ENCODE results near the gene PLEKHG3. TPM values are rescaled to one million over a fixed set of nuclear protein-coding genes. Genes with fewer than 3 reads are reported as not detected.

PLEKHG3 gene
- total and polyA plus RNA-seq, 10 of the 15 experiments (the other 5 are each of a cell fraction or from before 2014, with no cell fraction given) = 0.03 to 0.73 (median 0.07) TPM; not detected in 5

GRCh38 chr14:64701660-64702059, 2.6 kb upstream of the PLEKHG3 start (continued):
- TF ChIP-seq SRF (IDR thresholded peaks at IDR 0.05; ENCODE audit: low read depth in 2 of 2, low read length in 2 of 2) = no peak
- TF ChIP-seq ATF2 (IDR thresholded peaks at IDR 0.05; ENCODE audit: low read length) = no peak
- TF ChIP-seq ESRRA (IDR thresholded peaks at IDR 0.05; ENCODE audit: low read length) = no peak
- TF ChIP-seq FOXK2 (IDR thresholded peaks at IDR 0.05) = no peak
- TF ChIP-seq LARP7 (IDR thresholded peaks at IDR 0.05) = no peak
- no peak for TF ChIP-seq RELB (IDR thresholded peaks at IDR 0.05; ENCODE audit: low read depth)
- TF ChIP-seq TAF1 (IDR thresholded peaks at IDR 0.05; ENCODE audit: borderline replicate concordance, low read depth, low read length) = no peak
- no peak for TF ChIP-seq PBX3 (IDR thresholded peaks at IDR 0.05; ENCODE audit: insufficient replicate concordance, low read depth, low read length)
- no peak for TF ChIP-seq TCF12 (IDR thresholded peaks at IDR 0.05; ENCODE audit: low read depth, low read length)
- no peak for TF ChIP-seq JUND (IDR thresholded peaks at IDR 0.05; ENCODE audit: low read depth, low read length)
- no peak for TF ChIP-seq CHD4 (IDR thresholded peaks at IDR 0.05)
